GM12878 (cell line): ENCODE data around the gene RAB24. TPM values are rescaled to one million over a fixed set of nuclear protein-coding genes. Genes with fewer than 3 reads are reported as not detected.
A peak's percentile ranks its signal among the peaks of the same experiment; 100 is the strongest.
"Not testable (repeated sequence)": the region's sequence is repeated elsewhere in the genome, so short reads cannot be mapped to it uniquely, and the experiment has no call there.

Experiments
- ATAC-seq: fragments of 200-7000 bp; cut with Tn5 transposase; 3 replicates; pipeline ENCODE4 v1.9.1; 2020; ENCODE audit warnings: mild to moderate bottlenecking, moderate library complexity
- BruUV-seq: library from RNA; stranded (reverse); fragments of 400-500 nt; replicated peaks from 2 replicates; lab custom pipeline; 2021; lab: Mats Ljungman, UMichigan
- CTCF ChIA-PET: fragments of 300-600 bp; sonication (Branson Sonifier 250); formaldehyde crosslinking; extraction: SDS; loops from one replicate; lab custom pipeline; 2021; ENCODE audit warnings: inconsistent platforms; lab: Yijun Ruan, JAX
- POLR2A ChIA-PET: fragments of 350-600 bp; formaldehyde crosslinking; extraction: SDS; loops from one replicate; lab custom pipeline; 2021; ENCODE audit warnings: inconsistent platforms; lab: Charles Lee
- RAD21 ChIA-PET: fragments of 300-600 bp; sonication (Branson Sonifier 250); formaldehyde crosslinking; loops from one replicate; lab custom pipeline; 2023; ENCODE audit warnings: antibody characterized with exemption; ENCODE audit not compliant: unreplicated experiment; lab: Charles Lee
- SMC1A ChIA-PET: fragments of 300-600 bp; sonication (Branson Sonifier 250); formaldehyde crosslinking; loops from one replicate; lab custom pipeline; 2023; ENCODE audit not compliant: unreplicated experiment, uncharacterized antibody; lab: Charles Lee
- DNase-seq: peaks from one replicate; pipeline ENCODE4 v3.0.0-alpha.2; 2011; ENCODE audit warnings: low read depth, low spot score
- FAIRE-seq: peaks from 3 replicates; lab custom pipeline; 2011; peaks lifted over from hg19 to GRCh38; lab: Jason Lieb, UNC
- H2AFZ ChIP-seq: 2 replicates; pipeline ENCODE4 v1.6.0; 2011; ENCODE audit warnings: low read depth, low read length, control low read depth; ENCODE audit not compliant: control insufficient read depth
- H3K27ac ChIP-seq: 2 replicates; pipeline ENCODE4 v1.5.1; 2011; ENCODE audit warnings: control low read depth; ENCODE audit not compliant: control insufficient read depth, insufficient read depth
- H3K27me3 ChIP-seq, 2 experiments: replicated peaks in 1 of 2; 2 replicates each; pipeline versions ENCODE4 v1.6.0 to v1.6.1; 2011; ENCODE audit warnings: low read length in 1 of 2; ENCODE audit not compliant: control insufficient read depth in 2 of 2, insufficient read depth in 2 of 2
- H3K36me3 ChIP-seq, 2 experiments: 2 replicates each; pipeline ENCODE4 v1.5.1; 2011; ENCODE audit warnings: low read length in 1 of 2; ENCODE audit not compliant: control insufficient read depth in 2 of 2, insufficient read depth in 2 of 2
- H3K4me1 ChIP-seq: 2 replicates; pipeline ENCODE4 v1.6.1; 2011; ENCODE audit warnings: mild to moderate bottlenecking, low read length, moderate library complexity, mixed read lengths; ENCODE audit not compliant: control insufficient read depth, insufficient read depth
- H3K4me2 ChIP-seq: 2 replicates; pipeline ENCODE4 v1.6.0; 2011; ENCODE audit warnings: control low read depth; ENCODE audit not compliant: control insufficient read depth, insufficient read depth
- H3K4me3 ChIP-seq: fragments of 200-600 bp; sonication (generic); 2 replicates; pipeline ENCODE4 v1.5.1; 2016
- H3K79me2 ChIP-seq: 2 replicates; pipeline ENCODE4 v1.6.0; 2011; ENCODE audit warnings: low read length; ENCODE audit not compliant: control insufficient read depth, insufficient read depth
- H3K9ac ChIP-seq: 2 replicates; pipeline ENCODE4 v1.8.0; 2011; ENCODE audit warnings: low read length, control low read depth, mixed read lengths; ENCODE audit not compliant: control insufficient read depth, insufficient read depth
- H3K9me3 ChIP-seq: replicated peaks from 3 replicates; pipeline ENCODE4 v1.5.1; 2011; ENCODE audit warnings: mild to moderate bottlenecking, low read length; ENCODE audit not compliant: control insufficient read depth, insufficient read depth
- H4K20me1 ChIP-seq: 2 replicates; pipeline ENCODE4 v1.6.0; 2011; ENCODE audit not compliant: control insufficient read depth, insufficient read depth
- BACH1 ChIP-seq: fragments of 450-650 bp; IDR thresholded peaks from 2 replicates; pipeline ENCODE4 v1.6.1; 2017; ENCODE audit warnings: mild to moderate bottlenecking, borderline replicate concordance
- POLR2A ChIP-seq: IDR thresholded peaks from 2 replicates; pipeline ENCODE4 v1.6.1; 2011; ENCODE audit warnings: low read depth, mild to moderate bottlenecking, low read length
- WGBS: methylation state at CpG from one replicate; pipeline ENCODE4 v1.1.6; 2016; ENCODE audit warnings: low lambda C conversion rate; ENCODE audit not compliant: insufficient replicate concordance, insufficient coverage; ENCODE audit errors: missing lambda C conversion rate; 5-methylcytosine and 5-hydroxymethylcytosine counted together
- in situ Hi-C: fragments of 300-500 bp; cut with MboI; formaldehyde crosslinking; loops from 9 replicates; pipeline ENCODE4 v1.14.3; 2018; ENCODE audit warnings: mixed read lengths
- intact Hi-C: fragments of 100-400 bp; cut with micrococcal nuclease; formaldehyde crosslinking; loops from one replicate; pipeline ENCODE4 v1.14.2; 2022; ENCODE audit not compliant: unreplicated experiment
- polyA plus RNA-seq, 11 experiments: library from polyadenylated mRNA; depleted of rRNA in 4 of 11; unstranded in 6 of 11; stranded (reverse) in 5 of 11; fragments of >200 nt; fragmentation: Nextera tagmentation in 4 of 11; fragmentation: Illumina TruSeq in 1 of 11; extraction: Ambion mirVana in 4 of 11; extraction: Trizol in 1 of 11; gene quantifications; 1 replicate in 1 of 11; 2 replicates in 10 of 11; pipeline versions ENCODE4 v1.2.1 to v1.2.3, GENCODE V29; 2011 to 2016; ENCODE audit warnings: inconsistent platforms in 2 of 11, missing spikeins in 2 of 11, low read depth in 1 of 11
- total RNA-seq, 4 experiments: library from RNA; depleted of rRNA in 3 of 4; stranded (reverse); fragments of >200 nt in 3 of 4; fragmentation: Illumina TruSeq in 1 of 4; extraction: Trizol in 1 of 4; gene quantifications; 2 replicates each; pipeline versions ENCODE4 v1.2.1 to v1.2.3, GENCODE V29; 2013 to 2021
- TF ChIP-seq, protein P1 (sequence below): IDR thresholded peaks from 2 replicates; pipeline ENCODE4 v1.6.1; 2011; ENCODE audit warnings: mild to moderate bottlenecking, low read depth, low read length, moderate library complexity; ENCODE audit not compliant: insufficient replicate concordance

RAB24 gene
- total and polyA plus RNA-seq, 10 of the 15 experiments (the other 5 are each of a cell fraction or from before 2014, with no cell fraction given), result 8.0 to 44.4 (median 24.4) TPM

DNA sequence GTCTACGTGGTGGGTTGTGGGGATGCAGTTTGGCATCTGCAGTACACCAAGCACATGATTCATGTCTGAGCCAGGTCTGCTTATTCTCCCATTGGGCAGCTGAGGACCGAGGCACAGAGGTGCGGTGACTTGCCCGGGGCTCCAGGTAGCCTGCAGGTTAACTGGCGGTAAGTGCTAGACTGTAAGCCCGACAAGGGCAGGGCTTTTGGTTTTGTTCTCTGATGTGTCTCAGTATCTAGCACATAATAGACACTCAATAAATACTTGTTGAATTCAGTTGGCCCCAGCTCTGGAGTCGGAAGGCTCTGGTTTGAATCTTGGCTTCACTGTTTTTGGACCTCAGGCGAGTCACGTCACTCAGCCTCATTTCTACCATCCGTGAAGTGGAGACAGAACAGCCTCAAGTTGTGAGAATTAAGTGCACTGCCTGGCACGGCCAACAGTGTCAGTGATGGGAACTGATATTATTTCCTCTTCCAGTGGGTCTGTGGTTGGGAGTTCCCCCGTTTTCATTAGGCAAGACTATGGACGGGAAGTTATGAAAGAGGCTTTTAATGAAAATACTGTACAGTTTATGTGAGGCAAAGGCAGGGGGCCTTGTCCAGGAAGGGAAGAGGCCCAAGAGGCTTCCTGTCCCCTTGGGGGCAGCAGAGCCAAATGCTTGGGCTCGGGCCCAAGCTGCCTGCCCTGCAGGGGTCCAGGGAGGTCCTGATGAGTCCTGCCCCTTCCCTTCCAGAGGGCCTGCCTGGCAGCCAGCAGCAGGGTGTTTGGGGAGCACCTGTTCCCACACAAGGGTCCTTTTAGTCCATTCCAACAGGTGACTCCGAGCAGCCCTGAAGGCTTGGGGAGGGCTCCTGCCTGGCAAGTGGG lies 3.4 kb upstream of the RAB24 start (continued):
- TF ChIP-seq BACH1, result 0 out of 2 replicates have a peak, but pooled peaks have one; percentile 33
- TF ChIP-seq, protein P1, sequence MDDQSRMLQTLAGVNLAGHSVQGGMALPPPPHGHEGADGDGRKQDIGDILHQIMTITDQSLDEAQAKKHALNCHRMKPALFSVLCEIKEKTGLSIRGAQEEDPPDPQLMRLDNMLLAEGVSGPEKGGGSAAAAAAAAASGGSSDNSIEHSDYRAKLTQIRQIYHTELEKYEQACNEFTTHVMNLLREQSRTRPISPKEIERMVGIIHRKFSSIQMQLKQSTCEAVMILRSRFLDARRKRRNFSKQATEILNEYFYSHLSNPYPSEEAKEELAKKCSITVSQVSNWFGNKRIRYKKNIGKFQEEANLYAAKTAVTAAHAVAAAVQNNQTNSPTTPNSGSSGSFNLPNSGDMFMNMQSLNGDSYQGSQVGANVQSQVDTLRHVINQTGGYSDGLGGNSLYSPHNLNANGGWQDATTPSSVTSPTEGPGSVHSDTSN, result no peak
- TF ChIP-seq, all 136 proteins: peak for 6

DNA sequence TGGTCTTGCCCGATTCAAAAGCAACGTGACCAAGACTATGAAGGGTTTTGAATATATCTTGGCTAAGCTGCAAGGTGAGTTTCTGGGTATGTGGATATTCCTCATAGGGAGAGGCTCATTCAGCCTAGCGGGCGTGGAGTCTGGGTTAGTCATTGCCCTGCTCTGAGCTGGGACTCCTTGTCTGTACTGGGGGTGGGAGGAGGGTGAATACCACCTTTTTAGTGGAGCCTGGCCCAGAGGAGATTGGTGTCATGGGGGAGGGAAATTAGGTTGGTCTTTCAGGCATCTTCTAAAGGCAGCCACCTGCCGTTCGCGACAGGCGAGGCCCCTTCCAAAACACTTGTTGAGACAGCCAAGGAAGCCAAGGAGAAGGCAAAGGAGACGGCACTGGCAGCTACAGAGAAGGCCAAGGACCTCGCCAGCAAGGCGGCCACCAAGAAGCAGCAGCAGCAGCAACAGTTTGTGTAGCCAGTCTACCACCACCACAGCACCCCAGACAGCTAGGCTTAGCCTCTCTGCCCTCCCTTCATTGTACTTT lies 2.7 kb upstream of the RAB24 start:
- H3K9ac ChIP-seq, in situ Hi-C loops, H3K4me3 ChIP-seq, RAD21 ChIA-PET, BruUV-seq, ATAC-seq, H2AFZ ChIP-seq, DNase-seq, H3K27me3 ChIP-seq, H3K9me3 ChIP-seq, FAIRE-seq, H3K27ac ChIP-seq, POLR2A ChIA-PET, H4K20me1 ChIP-seq: not testable (repeated sequence)
- SMC1A ChIA-PET, result interaction anchor here (1.4 kb wide), 1 partner anchor 152 kb away, joined by 3 read pairs; no protein-coding TSS in a partner anchor
- CTCF ChIA-PET, result interaction anchor here (1.4 kb wide), 1 partner anchor 191 kb away, joined by 3 read pairs; no protein-coding TSS in a partner anchor
- peak overlapping the region; percentile 94; the same call in 1 of the 2 replicates for H3K4me2 ChIP-seq
- H3K4me1 ChIP-seq, result peaks cover 34% of the 10 kb centered on the region
- TF ChIP-seq POLR2A, result 0 out of 2 replicates have a peak, but pooled peaks have one; percentile 6
- 89% methylated on average over 11 of the region's 11 CpGs for WGBS
- peaks cover 7 to 16% of the 10 kb centered on the region in 2 experiments for H3K36me3 ChIP-seq
- intact Hi-C loops, result loop anchor here (10.0 kb wide), 1 partner anchor 289 kb away; the partner anchor contains the start of gene TMED9
- H3K79me2 ChIP-seq, result peaks cover 51% of the 10 kb centered on the region
